ENCODE results near the gene CCDC24.

DNA sequence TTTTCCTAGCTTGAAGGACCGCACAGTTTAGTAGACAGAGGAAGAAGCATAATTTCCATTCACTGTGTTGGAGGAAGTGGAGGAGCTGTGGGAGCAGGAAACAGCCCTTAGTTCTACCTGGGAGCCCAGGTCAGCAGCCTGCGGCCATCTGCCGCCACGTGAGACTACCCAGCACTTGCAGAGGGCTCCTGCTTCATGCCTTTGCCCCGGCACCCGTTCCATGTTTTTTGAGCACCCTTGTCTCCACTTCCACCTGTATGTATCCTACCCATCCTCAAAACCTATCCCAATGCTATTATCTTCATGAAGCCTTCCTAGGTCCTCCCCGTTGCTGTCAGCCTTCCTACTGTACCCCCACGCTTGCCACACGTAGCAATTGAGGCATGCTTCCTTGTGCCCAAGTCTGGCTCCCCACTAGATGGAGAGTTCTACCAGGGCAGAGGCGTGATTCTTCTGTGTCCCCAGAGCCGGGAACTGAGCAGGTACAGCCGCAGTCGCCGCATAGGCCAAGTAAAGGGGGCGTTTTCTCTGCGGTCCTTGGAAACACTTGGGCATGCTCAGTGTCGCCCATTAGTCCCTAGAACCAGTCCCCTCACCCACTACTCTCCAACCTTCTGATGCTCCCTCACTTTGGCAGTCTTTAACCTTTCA is 38.0 kb downstream of the CCDC24 start:
- TF ChIP-seq, protein P1, sequence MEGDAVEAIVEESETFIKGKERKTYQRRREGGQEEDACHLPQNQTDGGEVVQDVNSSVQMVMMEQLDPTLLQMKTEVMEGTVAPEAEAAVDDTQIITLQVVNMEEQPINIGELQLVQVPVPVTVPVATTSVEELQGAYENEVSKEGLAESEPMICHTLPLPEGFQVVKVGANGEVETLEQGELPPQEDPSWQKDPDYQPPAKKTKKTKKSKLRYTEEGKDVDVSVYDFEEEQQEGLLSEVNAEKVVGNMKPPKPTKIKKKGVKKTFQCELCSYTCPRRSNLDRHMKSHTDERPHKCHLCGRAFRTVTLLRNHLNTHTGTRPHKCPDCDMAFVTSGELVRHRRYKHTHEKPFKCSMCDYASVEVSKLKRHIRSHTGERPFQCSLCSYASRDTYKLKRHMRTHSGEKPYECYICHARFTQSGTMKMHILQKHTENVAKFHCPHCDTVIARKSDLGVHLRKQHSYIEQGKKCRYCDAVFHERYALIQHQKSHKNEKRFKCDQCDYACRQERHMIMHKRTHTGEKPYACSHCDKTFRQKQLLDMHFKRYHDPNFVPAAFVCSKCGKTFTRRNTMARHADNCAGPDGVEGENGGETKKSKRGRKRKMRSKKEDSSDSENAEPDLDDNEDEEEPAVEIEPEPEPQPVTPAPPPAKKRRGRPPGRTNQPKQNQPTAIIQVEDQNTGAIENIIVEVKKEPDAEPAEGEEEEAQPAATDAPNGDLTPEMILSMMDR (conservative IDR thresholded peaks at IDR 0.05; ENCODE audit: low read length): no peak
- TF ChIP-seq EZH2phosphoT487 (IDR thresholded peaks at IDR 0.05; ENCODE audit: borderline replicate concordance, low read depth, low read length): no peak

All from OCI-LY7 (cell line).